C1 segment of cervical spinal cord (tissue), 14 donors: ENCODE measurements around the gene TOR4A.

ENCODE experiments used
- DNase-seq, 14 donors: peaks; one replicate each; lab custom pipeline; 2025; lab: John Stamatoyannopoulos, UW

TOR4A gene

GRCh38 chr9:137294091-137294680 lies 16.7 kb downstream of the TOR4A start:
- DNase-seq, result no peak

GRCh38 chr9:137294681-137295237 lies 17.2 kb downstream of the TOR4A start:
- DNase-seq, result no peak

GRCh38 chr9:137295238-137295811 lies 17.8 kb downstream of the TOR4A start:
- peak in 1 of 14 donors; percentile 26 for DNase-seq

GRCh38 chr9:137295849-137296669 lies 18.5 kb downstream of the TOR4A start:
- no peak for DNase-seq

GRCh38 chr9:137296670-137297664 lies 19.4 kb downstream of the TOR4A start:
- DNase-seq, result no peak

- DNase-seq, result no peak
Measured at GRCh38 chr9:137297966-137298365, 20.4 kb downstream of the TOR4A start.

GRCh38 chr9:137298401-137299202 lies 21.1 kb downstream of the TOR4A start:
- peak in 2 of 14 donors; percentile 48 to 63 for DNase-seq

- DNase-seq, result no peak
Measured at GRCh38 chr9:137299203-137299565, 21.7 kb downstream of the TOR4A start.

GRCh38 chr9:137299938-137300337 lies 22.4 kb downstream of the TOR4A start:
- peak in 3 of 14 donors; percentile 9 to 39 (median 17) for DNase-seq

- no peak for DNase-seq
Measured at GRCh38 chr9:137300567-137301080, 23.1 kb downstream of the TOR4A start.

- no peak for DNase-seq
Measured at GRCh38 chr9:137301081-137301947, 23.8 kb downstream of the TOR4A start.

- peak in 12 of 14 donors; percentile 34 to 88 (median 71) for DNase-seq
Measured at GRCh38 chr9:137302118-137302448, 24.6 kb downstream of the TOR4A start, which contains the start of gene NRARP. Gene NRARP, minus strand, starts transcription at chr9:137302271. Its CDS starts 343 bp downstream, at chr9:137301928.

- DNase-seq, result no peak
Measured at GRCh38 chr9:137302449-137303150, 25.1 kb downstream of the TOR4A start.

GRCh38 chr9:137303151-137303892 lies 25.8 kb downstream of the TOR4A start:
- no peak for DNase-seq

- DNase-seq, result peak in 1 of 14 donors; percentile 64
Measured at GRCh38 chr9:137303893-137304382, 26.4 kb downstream of the TOR4A start.

GRCh38 chr9:137304383-137305059 lies 27.0 kb downstream of the TOR4A start:
- peak in 1 of 14 donors; percentile 68 for DNase-seq
